Measurements from ENCODE around the gene MKLN1. TPM values are rescaled to one million over a fixed set of nuclear protein-coding genes. Genes with fewer than 3 reads are reported as not detected.
"Not testable (repeated sequence)": the region's sequence is repeated elsewhere in the genome, so short reads cannot be mapped to it uniquely, and the experiment has no call there.

The MKLN1 gene
- total RNA-seq, 3 donors from 2014 or later (not counting 1 experiment from before 2014, with no cell fraction given) = 59.1 to 79.6 (median 65.0) TPM

- Histone ChIP-seq H3K27ac (ENCODE audit: low read length) (no peak overlapping the region), H3K4me1 (ENCODE audit: control insufficient read depth, insufficient read depth, low read length) (peaks cover 14% of the 10 kb centered on the region), H3K27me3 (ENCODE audit: control insufficient read depth, insufficient read depth, low read length) (no peaks in the 10 kb centered on the region), H3K36me3 (ENCODE audit: control insufficient read depth, insufficient read depth, low read length) (no peaks in the 10 kb centered on the region), H3K4me3 (ENCODE audit: low read length) (no peak overlapping the region), H3K9me3 (ENCODE audit: control insufficient read depth, insufficient read depth, low read length) (no peaks in the 10 kb centered on the region)
- WGBS (ENCODE audit: insufficient coverage) = 92% methylated on average over 12 of the region's 14 CpGs
- intact Hi-C loops (cut with micrococcal nuclease) = no loop called here
- ATAC-seq = no peak
- no peak for DNase-seq
- Mint-ChIP-seq H3K4me3 (no peak overlapping the region), H3K27me3 (ENCODE audit: low read depth in 2 of 2) (peaks cover 7 to 8% of the 10 kb centered on the region in 2 donors), H3K4me1 (peaks cover 26 to 35% of the 10 kb centered on the region in 2 donors), H3K9me3 (no peaks in the 10 kb centered on the region), H3K27ac (no peak overlapping the region), H3K36me3 (no peaks in the 10 kb centered on the region)
- TF ChIP-seq CTCF (IDR thresholded peaks at IDR 0.05) = no peak
These were observed 176.7 kb downstream of the MKLN1 start for GRCh38 chr7:131504157-131504899.

- H3K4me1 ChIP-seq (ENCODE audit: control insufficient read depth, insufficient read depth, low read length) = peaks cover 14% of the 10 kb centered on the region
- DNase-seq; ATAC-seq; H3K27ac ChIP-seq (ENCODE audit: low read length); H3K4me3 Mint-ChIP-seq; H3K27me3 Mint-ChIP-seq (ENCODE audit: low read depth in 2 of 2); H3K27ac Mint-ChIP-seq; H3K4me3 ChIP-seq (ENCODE audit: low read length); H3K36me3 Mint-ChIP-seq; intact Hi-C loops (cut with micrococcal nuclease); H3K27me3 ChIP-seq (ENCODE audit: control insufficient read depth, insufficient read depth, low read length); H3K36me3 ChIP-seq (ENCODE audit: control insufficient read depth, insufficient read depth, low read length); H3K9me3 ChIP-seq (ENCODE audit: control insufficient read depth, insufficient read depth, low read length); H3K9me3 Mint-ChIP-seq: not testable (repeated sequence)
- peaks cover 26 to 35% of the 10 kb centered on the region in 2 donors for H3K4me1 Mint-ChIP-seq
- WGBS (ENCODE audit: insufficient coverage) = 82% methylated on average over 6 of the region's 8 CpGs
These were observed 177.5 kb downstream of the MKLN1 start for GRCh38 chr7:131505037-131505620.

- no peaks in the 10 kb centered on the region for H3K36me3 Mint-ChIP-seq
- no peak overlapping the region for H3K4me3 Mint-ChIP-seq
- no peaks in the 10 kb centered on the region for H3K9me3 Mint-ChIP-seq
- 94% methylated on average over 30 of the region's 30 CpGs for WGBS (ENCODE audit: insufficient coverage)
- peaks cover 26 to 35% of the 10 kb centered on the region in 2 donors for H3K4me1 Mint-ChIP-seq
- intact Hi-C loops (cut with micrococcal nuclease) = no loop called here
- Histone ChIP-seq H3K9me3 (ENCODE audit: control insufficient read depth, insufficient read depth, low read length) (no peaks in the 10 kb centered on the region), H3K4me3 (ENCODE audit: low read length) (no peak overlapping the region), H3K27me3 (ENCODE audit: control insufficient read depth, insufficient read depth, low read length) (no peaks in the 10 kb centered on the region), H3K4me1 (ENCODE audit: control insufficient read depth, insufficient read depth, low read length) (peaks cover 14% of the 10 kb centered on the region), H3K27ac (ENCODE audit: low read length) (no peak overlapping the region), H3K36me3 (ENCODE audit: control insufficient read depth, insufficient read depth, low read length) (no peaks in the 10 kb centered on the region)
- ATAC-seq (no peak), DNase-seq (no peak)
- H3K27me3 Mint-ChIP-seq (ENCODE audit: low read depth in 2 of 2) = peaks cover 7 to 10% of the 10 kb centered on the region in 2 donors
- no peak overlapping the region for H3K27ac Mint-ChIP-seq
- TF ChIP-seq CTCF (IDR thresholded peaks at IDR 0.05) = no peak
These were observed 178.2 kb downstream of the MKLN1 start for GRCh38 chr7:131505636-131506557.

- no peak for TF ChIP-seq CTCF (IDR thresholded peaks at IDR 0.05)
- 90% methylated on average over 18 of the region's 18 CpGs for WGBS (ENCODE audit: insufficient coverage)
- Mint-ChIP-seq H3K4me1 (peaks cover 20 to 30% of the 10 kb centered on the region in 2 donors), H3K9me3 (no peaks in the 10 kb centered on the region), H3K27me3 (ENCODE audit: low read depth in 2 of 2) (peaks cover 7 to 10% of the 10 kb centered on the region in 2 donors), H3K36me3 (no peaks in the 10 kb centered on the region), H3K27ac (no peak overlapping the region), H3K4me3 (no peak overlapping the region)
- DNase-seq (no peak), ATAC-seq (no peak)
- no peaks in the 10 kb centered on the region for H3K27me3 ChIP-seq (ENCODE audit: control insufficient read depth, insufficient read depth, low read length)
- H3K4me1 ChIP-seq (ENCODE audit: control insufficient read depth, insufficient read depth, low read length) = peaks cover 13% of the 10 kb centered on the region
- H3K27ac ChIP-seq (ENCODE audit: low read length) = no peak overlapping the region
- no peak overlapping the region for H3K4me3 ChIP-seq (ENCODE audit: low read length)
- H3K9me3 ChIP-seq (ENCODE audit: control insufficient read depth, insufficient read depth, low read length) = no peaks in the 10 kb centered on the region
- H3K36me3 ChIP-seq (ENCODE audit: control insufficient read depth, insufficient read depth, low read length) = no peaks in the 10 kb centered on the region
- intact Hi-C loops (cut with micrococcal nuclease) = no loop called here
These were observed 178.9 kb downstream of the MKLN1 start for GRCh38 chr7:131506597-131506996.
